ENCODE measurements around the gene MSL3B. TPM values are rescaled to one million over a fixed set of nuclear protein-coding genes. Genes with fewer than 3 reads are reported as not detected.

The MSL3B gene

GRCh38 chr2:233817995-233818638 lies 50.1 kb downstream of the MSL3B start:
- no peak for DNase-seq (ENCODE audit: low read depth)

GRCh38 chr2:233817361-233817911 lies 50.8 kb downstream of the MSL3B start:
- peak; percentile 49 for DNase-seq (ENCODE audit: low read depth)

GRCh38 chr2:233816771-233817170 lies 51.4 kb downstream of the MSL3B start:
- no peak for DNase-seq (ENCODE audit: low read depth)

- peak; percentile 34 for DNase-seq (ENCODE audit: low read depth)
Observed at GRCh38 chr2:233816334-233816733, 51.9 kb downstream of the MSL3B start.

- DNase-seq (ENCODE audit: low read depth), result no peak
Observed at GRCh38 chr2:233815861-233816260, 52.3 kb downstream of the MSL3B start.

Other genes starting within 250 kb of the MSL3B start
- gene UGT1A10, start 231.9 kb downstream of the MSL3B start, total RNA-seq (2014; rRNA removed; shearing (Covaris generic)), result 8.2 and 13.4 TPM in 2 replicates
- 0.24 and 1.0 TPM in 2 replicates for gene UGT1A9, start 196.5 kb downstream of the MSL3B start, total RNA-seq (2014; rRNA removed; shearing (Covaris generic))
- 0.17 TPM in 1 of 2 replicates, not detected in the other for gene UGT1A7, start 186.5 kb downstream of the MSL3B start, total RNA-seq (2014; rRNA removed; shearing (Covaris generic))
- gene UGT1A6, start 175.5 kb downstream of the MSL3B start, total RNA-seq (2014; rRNA removed; shearing (Covaris generic)), result 1.1 TPM in 1 of 2 replicates, not detected in the other
- 0.34 TPM in 1 of 2 replicates, not detected in the other for gene UGT1A5, start 155.5 kb downstream of the MSL3B start, total RNA-seq (2014; rRNA removed; shearing (Covaris generic))
- 0.63 TPM in 1 of 2 replicates, not detected in the other for gene UGT1A4, start 149.7 kb downstream of the MSL3B start, total RNA-seq (2014; rRNA removed; shearing (Covaris generic))
- not detected in 2 replicates for gene UGT1A3, start 139.3 kb downstream of the MSL3B start, total RNA-seq (2014; rRNA removed; shearing (Covaris generic))
- 0.03 and 0.06 TPM in 2 replicates for gene UGT1A1, start 108.1 kb downstream of the MSL3B start, total RNA-seq (2014; rRNA removed; shearing (Covaris generic))
- gene MROH2A, start 90.1 kb downstream of the MSL3B start, total RNA-seq (2014; rRNA removed; shearing (Covaris generic)), result 0.21 and 0.80 TPM in 2 replicates
- gene HJURP, start 13.9 kb downstream of the MSL3B start, total RNA-seq (2014; rRNA removed; shearing (Covaris generic)), result 85.5 and 86.3 TPM in 2 replicates
- gene TRPM8, start 49.0 kb upstream of the MSL3B start, total RNA-seq (2014; rRNA removed; shearing (Covaris generic)), result 0.06 and 0.12 TPM in 2 replicates
- not detected in 2 replicates for gene SPP2, start 182.3 kb upstream of the MSL3B start, total RNA-seq (2014; rRNA removed; shearing (Covaris generic))